Measurements from ENCODE around the gene AHNAK.

The AHNAK gene

DNA sequence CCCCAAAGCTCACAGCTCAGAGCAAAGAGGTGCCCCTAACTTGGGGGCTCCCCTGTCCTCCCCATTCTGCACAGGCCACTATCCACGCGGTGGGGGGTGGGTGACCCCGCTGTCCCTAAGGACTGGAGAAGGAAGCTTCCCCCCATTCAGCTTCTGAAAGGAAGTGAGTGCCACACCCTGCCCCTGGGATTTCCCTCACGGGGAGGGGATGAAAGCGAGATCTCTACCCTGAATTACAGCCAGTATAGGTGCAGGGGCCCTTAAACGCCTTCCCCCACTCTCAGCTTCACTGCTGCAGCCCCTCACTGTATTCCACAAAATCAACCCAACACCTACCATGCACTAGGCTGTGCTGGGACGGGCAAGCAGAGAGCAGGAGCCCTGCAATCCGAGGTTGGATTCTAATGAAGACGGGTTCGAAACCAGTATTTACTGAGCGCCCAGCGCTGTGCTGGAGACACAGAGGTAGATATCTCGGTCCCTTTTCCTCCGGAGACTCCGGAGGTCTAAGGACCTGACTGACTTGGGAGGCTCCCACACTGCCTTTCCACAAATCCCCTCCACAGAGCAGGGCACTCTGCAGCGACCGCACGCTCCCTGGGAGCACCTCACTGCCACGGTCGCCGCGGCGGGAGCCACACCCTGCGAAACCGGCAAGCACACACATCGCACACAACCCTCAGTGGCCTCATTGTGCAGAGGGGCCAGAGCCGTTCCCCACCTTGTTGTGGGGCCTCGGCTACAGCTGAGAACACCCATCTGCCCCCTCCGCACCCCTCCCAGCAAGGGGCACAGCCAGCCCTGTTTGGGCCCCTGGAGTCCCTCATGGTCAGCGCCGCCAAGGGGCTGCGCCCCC is 1.8 kb downstream of the AHNAK start:
- no peak for DNase-seq (ENCODE audit: low read depth)
- TF ChIP-seq, protein P1, sequence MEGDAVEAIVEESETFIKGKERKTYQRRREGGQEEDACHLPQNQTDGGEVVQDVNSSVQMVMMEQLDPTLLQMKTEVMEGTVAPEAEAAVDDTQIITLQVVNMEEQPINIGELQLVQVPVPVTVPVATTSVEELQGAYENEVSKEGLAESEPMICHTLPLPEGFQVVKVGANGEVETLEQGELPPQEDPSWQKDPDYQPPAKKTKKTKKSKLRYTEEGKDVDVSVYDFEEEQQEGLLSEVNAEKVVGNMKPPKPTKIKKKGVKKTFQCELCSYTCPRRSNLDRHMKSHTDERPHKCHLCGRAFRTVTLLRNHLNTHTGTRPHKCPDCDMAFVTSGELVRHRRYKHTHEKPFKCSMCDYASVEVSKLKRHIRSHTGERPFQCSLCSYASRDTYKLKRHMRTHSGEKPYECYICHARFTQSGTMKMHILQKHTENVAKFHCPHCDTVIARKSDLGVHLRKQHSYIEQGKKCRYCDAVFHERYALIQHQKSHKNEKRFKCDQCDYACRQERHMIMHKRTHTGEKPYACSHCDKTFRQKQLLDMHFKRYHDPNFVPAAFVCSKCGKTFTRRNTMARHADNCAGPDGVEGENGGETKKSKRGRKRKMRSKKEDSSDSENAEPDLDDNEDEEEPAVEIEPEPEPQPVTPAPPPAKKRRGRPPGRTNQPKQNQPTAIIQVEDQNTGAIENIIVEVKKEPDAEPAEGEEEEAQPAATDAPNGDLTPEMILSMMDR (conservative IDR thresholded peaks at IDR 0.05; ENCODE audit: low read depth, low read length) = no peak
- peak overlapping the region; percentile 86 for H3K4me3 ChIP-seq (ENCODE audit: low read length)

GRCh38 chr11:62543680-62544444 is 2.7 kb downstream of the AHNAK start:
- peak overlapping the region; percentile 86 for H3K4me3 ChIP-seq (ENCODE audit: low read length)
- TF ChIP-seq, protein P1 (conservative IDR thresholded peaks at IDR 0.05; ENCODE audit: low read depth, low read length) = no peak
- no peak for DNase-seq (ENCODE audit: low read depth)

- H3K4me3 ChIP-seq (ENCODE audit: low read length) = peak overlapping the region; percentile 86
- TF ChIP-seq, protein P1 (conservative IDR thresholded peaks at IDR 0.05; ENCODE audit: low read depth, low read length) = peak; percentile 99
- DNase-seq (ENCODE audit: low read depth) = no peak
Measured at GRCh38 chr11:62542750-62543567, 3.6 kb downstream of the AHNAK start.

DNA sequence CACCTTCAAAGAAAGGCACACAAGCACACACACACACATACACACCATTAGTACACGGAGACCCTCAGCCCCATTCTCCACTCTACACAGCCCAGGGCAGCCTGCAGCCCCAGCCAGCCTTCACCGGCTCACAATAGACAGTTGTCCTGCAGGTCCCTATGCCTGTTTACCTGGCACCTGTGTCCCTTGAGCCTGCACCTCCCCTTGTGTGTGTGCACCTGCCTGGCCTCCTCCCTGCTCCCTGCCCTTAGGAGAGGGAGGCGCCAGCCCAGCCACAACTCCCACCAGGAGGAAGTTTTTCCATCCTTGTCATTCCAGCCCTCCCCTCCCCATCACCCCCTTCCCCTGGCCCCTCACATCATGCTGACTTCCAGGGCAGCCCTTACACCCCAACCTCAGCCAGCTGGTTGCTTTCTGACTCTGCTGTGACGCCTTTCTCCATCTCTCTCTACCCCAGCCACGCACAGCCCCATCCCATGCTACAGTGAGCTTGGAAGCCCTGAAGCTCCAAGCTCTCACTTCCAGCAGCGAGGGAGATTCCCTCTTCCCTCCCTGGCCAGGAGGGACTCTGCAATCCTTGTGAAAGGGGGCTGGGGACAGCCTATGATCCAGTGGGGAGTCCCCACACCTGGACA is 4.4 kb downstream of the AHNAK start:
- peak overlapping the region; percentile 30 for H3K4me3 ChIP-seq (ENCODE audit: low read length)
- DNase-seq (ENCODE audit: low read depth) = no peak
- TF ChIP-seq, protein P1 (conservative IDR thresholded peaks at IDR 0.05; ENCODE audit: low read depth, low read length) = no peak

- no peak for DNase-seq (ENCODE audit: low read depth)
- no peak overlapping the region for H3K4me3 ChIP-seq (ENCODE audit: low read length)
- TF ChIP-seq, protein P1 (conservative IDR thresholded peaks at IDR 0.05; ENCODE audit: low read depth, low read length) = no peak
Measured at GRCh38 chr11:62540804-62541701, 5.6 kb downstream of the AHNAK start.

Data from retinal pigment epithelial cell (primary cell).